Stomach (tissue), 9 donors: ENCODE data around the gene ARHGAP25. TPM values are rescaled to one million over a fixed set of nuclear protein-coding genes. Genes with fewer than 3 reads are reported as not detected.
A peak's percentile ranks its signal among the peaks of the same experiment; 100 is the strongest.

Experiments
- DNase-seq, 2 donors: peaks; one replicate each; pipeline versions ENCODE4 v3.0.0 to v3.0.0-alpha.2; 2013 to 2019
- H3K27ac ChIP-seq, 5 donors: fragments of 200-600 bp in 4 of 5; sonication (generic) in 4 of 5; one replicate each; pipeline ENCODE4 v1.5.1; 2013 to 2019; ENCODE audit warnings: mild to moderate bottlenecking in 1 of 5, moderate library complexity in 1 of 5
- H3K27me3 ChIP-seq, 3 donors: fragments of 200-600 bp; sonication (generic); one replicate each; pipeline ENCODE4 v1.5.1; 2017 to 2019; ENCODE audit warnings: mixed run types in 1 of 3
- H3K36me3 ChIP-seq, 4 donors: fragments of 200-600 bp; sonication (generic); 1 replicate in 3 of 4; 2 replicates in 1 of 4; pipeline ENCODE4 v1.5.1; 2016 to 2019
- H3K4me1 ChIP-seq, 4 donors: fragments of 200-600 bp; sonication (generic); one replicate each; pipeline ENCODE4 v1.5.1; 2016 to 2019
- H3K4me3 ChIP-seq, 4 donors: fragments of 200-600 bp; sonication (generic) in 3 of 4; one replicate each; pipeline ENCODE4 v1.5.1; 2016 to 2019; ENCODE audit warnings: mild to moderate bottlenecking in 1 of 4
- H3K9me3 ChIP-seq, 4 donors: fragments of 200-600 bp; sonication (generic); one replicate each; pipeline ENCODE4 v1.5.1; 2016 to 2019
- CTCF ChIP-seq, 7 experiments: fragments of 450-650 bp in 4 of 7; fragments of 200-600 bp in 3 of 7; sonication (generic) in 3 of 7; IDR thresholded peaks; one replicate each; pipeline ENCODE4 v1.5.1; 2016 to 2019; ENCODE audit warnings: antibody characterized with exemption in 7 of 7, control low read depth in 2 of 7, mild to moderate bottlenecking in 1 of 7
- EP300 ChIP-seq: sonication (generic); formaldehyde crosslinking; IDR thresholded peaks from one replicate; pipeline ENCODE4 v1.6.1; 2017; ENCODE audit warnings: antibody characterized with exemption
- POLR2A ChIP-seq, 4 donors: fragments of 450-650 bp; IDR thresholded peaks; one replicate each; pipeline ENCODE4 v1.6.1; 2016; ENCODE audit warnings: antibody characterized with exemption in 4 of 4, control low read depth in 2 of 4, mild to moderate bottlenecking in 1 of 4, moderate library complexity in 1 of 4
- POLR2AphosphoS5 ChIP-seq, 3 donors: sonication (generic); formaldehyde crosslinking; IDR thresholded peaks; one replicate each; pipeline ENCODE4 v1.6.1; 2016; ENCODE audit warnings: antibody characterized with exemption in 3 of 3
- WGBS, 5 donors: extraction: QIAGEN DNeasy Blood & Tissue Kit in 3 of 5; methylation state at CpG; one replicate each; pipeline versions ENCODE4 v1.1.5 to v1.1.7; 2013 to 2018; 5-methylcytosine and 5-hydroxymethylcytosine counted together
- intact Hi-C: fragments of 100-400 bp; cut with DNase I; formaldehyde crosslinking; loops from one replicate; pipeline ENCODE4 v1.15.1; 2023; ENCODE audit warnings: low total_unique reads
- polyA plus RNA-seq, 3 donors: library from polyadenylated mRNA; stranded (reverse); fragments of 200-250 nt; gene quantifications; one replicate each; pipeline ENCODE4 v1.2.3, GENCODE V29; 2013
- total RNA-seq, 5 donors: library from RNA; depleted of rRNA; stranded (reverse); fragments of >200 nt; gene quantifications; one replicate each; pipeline versions ENCODE4 v1.1.0 to v1.2.3, GENCODE V29; 2014 to 2016
- donor health status: healthy with polysubstance abuse.
- donor health status: Bipolar disorder and iron deficiency.
- donor health status: healthy.

The ARHGAP25 gene
- total and polyA plus RNA-seq, 8 donors: 0.29 to 17.1 (median 4.0) TPM; not detected in 1

GRCh38 chr2:68739595-68740399 lies 5.2 kb downstream of the ARHGAP25 start:
- H3K27me3 ChIP-seq: no peaks in the 10 kb centered on the region
- intact Hi-C loops: no loop called here
- TF ChIP-seq POLR2A (IDR thresholded peaks at IDR 0.05) (no peak), POLR2AphosphoS5 (IDR thresholded peaks at IDR 0.05) (no peak), CTCF (IDR thresholded peaks at IDR 0.05) (no peak), EP300 (no peak)
- 77 to 89% (median 85%) methylated on average over 6 of the region's 6 CpGs for WGBS, 5 donors
- peak overlapping the region in 3 of 5 donors; percentile 35 to 65 (median 38) for H3K27ac ChIP-seq
- peaks cover 0 to 54% (median 15%) of the 10 kb centered on the region in 4 donors for H3K4me1 ChIP-seq
- H3K9me3 ChIP-seq: no peaks in the 10 kb centered on the region
- H3K4me3 ChIP-seq: no peak overlapping the region
- DNase-seq: no peak
- H3K36me3 ChIP-seq: no peaks in the 10 kb centered on the region

- Histone ChIP-seq H3K27me3 (no peaks in the 10 kb centered on the region), H3K36me3 (no peaks in the 10 kb centered on the region), H3K4me3 (no peak overlapping the region), H3K9me3 (no peaks in the 10 kb centered on the region), H3K27ac (peak overlapping the region in 3 of 5 donors; percentile 19 to 65 (median 38)), H3K4me1 (peaks cover 0 to 54% (median 15%) of the 10 kb centered on the region in 4 donors)
- WGBS, 5 donors: 26 to 44% (median 37%) methylated on average over 2 of the region's 2 CpGs
- DNase-seq: no peak
- no peak for TF ChIP-seq POLR2AphosphoS5 (IDR thresholded peaks at IDR 0.05)
- no peak for TF ChIP-seq CTCF (IDR thresholded peaks at IDR 0.05)
- TF ChIP-seq EP300: no peak
- no peak for TF ChIP-seq POLR2A (IDR thresholded peaks at IDR 0.05)
- intact Hi-C loops: no loop called here
Measured at GRCh38 chr2:68740400-68740914, 5.8 kb downstream of the ARHGAP25 start.

- WGBS, 5 donors: 53 to 73% (median 71%) methylated on average over 3 of the region's 3 CpGs
- Histone ChIP-seq H3K9me3 (no peaks in the 10 kb centered on the region), H3K27ac (peak overlapping the region in 3 of 5 donors; percentile 19 to 65 (median 38)), H3K27me3 (no peaks in the 10 kb centered on the region), H3K36me3 (no peaks in the 10 kb centered on the region), H3K4me3 (no peak overlapping the region), H3K4me1 (peaks cover 0 to 54% (median 15%) of the 10 kb centered on the region in 4 donors)
- TF ChIP-seq POLR2AphosphoS5 (IDR thresholded peaks at IDR 0.05): no peak
- no peak for TF ChIP-seq POLR2A (IDR thresholded peaks at IDR 0.05)
- no peak for TF ChIP-seq EP300
- TF ChIP-seq CTCF (IDR thresholded peaks at IDR 0.05): no peak
- DNase-seq: no peak
- intact Hi-C loops: no loop called here
Measured at GRCh38 chr2:68741238-68741637, 6.6 kb downstream of the ARHGAP25 start.

- no peak for TF ChIP-seq POLR2AphosphoS5 (IDR thresholded peaks at IDR 0.05)
- no peak for TF ChIP-seq CTCF (IDR thresholded peaks at IDR 0.05)
- no peak for TF ChIP-seq POLR2A (IDR thresholded peaks at IDR 0.05)
- TF ChIP-seq EP300: no peak
- intact Hi-C loops: no loop called here
- H3K4me1 ChIP-seq: peaks cover 0 to 54% (median 15%) of the 10 kb centered on the region in 4 donors
- H3K4me3 ChIP-seq: no peak overlapping the region
- peak overlapping the region in 3 of 5 donors; percentile 25 to 57 (median 38) for H3K27ac ChIP-seq
- no peaks in the 10 kb centered on the region for H3K9me3 ChIP-seq
- no peaks in the 10 kb centered on the region for H3K36me3 ChIP-seq
- no peak for DNase-seq
- H3K27me3 ChIP-seq: no peaks in the 10 kb centered on the region
- WGBS, 5 donors: 87 to 95% (median 90%) methylated on average over 5 of the region's 5 CpGs
Measured at GRCh38 chr2:68741805-68742306, 7.2 kb downstream of the ARHGAP25 start.
